CD4-positive, alpha-beta T cell treated with Interleukin-10 for 1 hour (primary cell): ENCODE data around the gene INPP5A.
"Not testable (repeated sequence)": the region's sequence is repeated elsewhere in the genome, so short reads cannot be mapped to it uniquely, and the experiment has no call there.

Experiments used
- DNase-seq: peaks from one replicate; pipeline ENCODE4 v3.0.0-alpha.2; 2020

Gene INPP5A

GRCh38 chr10:132503581-132504421, 33.8 kb upstream of the INPP5A start:
- no peak for DNase-seq

- DNase-seq: no peak
Observed at GRCh38 chr10:132504501-132505272, 32.9 kb upstream of the INPP5A start.

GRCh38 chr10:132505546-132505945, 32.0 kb upstream of the INPP5A start:
- not testable (repeated sequence) for DNase-seq

GRCh38 chr10:132506711-132507408, 30.7 kb upstream of the INPP5A start:
- no peak for DNase-seq

GRCh38 chr10:132507409-132507955, 30.1 kb upstream of the INPP5A start:
- no peak for DNase-seq

GRCh38 chr10:132507956-132508490, 29.6 kb upstream of the INPP5A start:
- DNase-seq: no peak

GRCh38 chr10:132508581-132509443, 28.8 kb upstream of the INPP5A start:
- DNase-seq: no peak

- no peak for DNase-seq
Observed at GRCh38 chr10:132509506-132510173, 27.9 kb upstream of the INPP5A start.

- DNase-seq: no peak
Observed at GRCh38 chr10:132510174-132510611, 27.4 kb upstream of the INPP5A start.

- peak; percentile 2 for DNase-seq
Observed at GRCh38 chr10:132511121-132512051, 26.2 kb upstream of the INPP5A start.

- no peak for DNase-seq
Observed at GRCh38 chr10:132512052-132512442, 25.5 kb upstream of the INPP5A start.

- no peak for DNase-seq
Observed at GRCh38 chr10:132512693-132513345, 24.8 kb upstream of the INPP5A start.

GRCh38 chr10:132514821-132515520, 22.6 kb upstream of the INPP5A start:
- DNase-seq: no peak

- DNase-seq: no peak
Observed at GRCh38 chr10:132515811-132516726, 21.5 kb upstream of the INPP5A start.

- DNase-seq: no peak
Observed at GRCh38 chr10:132516771-132517725, 20.5 kb upstream of the INPP5A start.

GRCh38 chr10:132517951-132518521, 19.6 kb upstream of the INPP5A start:
- no peak for DNase-seq
